ENCODE measurements around the gene MUC6. TPM values are rescaled to one million over a fixed set of nuclear protein-coding genes. Genes with fewer than 3 reads are reported as not detected.

The MUC6 gene
- total RNA-seq, 1 experiment from 2014 or later: not detected

DNA sequence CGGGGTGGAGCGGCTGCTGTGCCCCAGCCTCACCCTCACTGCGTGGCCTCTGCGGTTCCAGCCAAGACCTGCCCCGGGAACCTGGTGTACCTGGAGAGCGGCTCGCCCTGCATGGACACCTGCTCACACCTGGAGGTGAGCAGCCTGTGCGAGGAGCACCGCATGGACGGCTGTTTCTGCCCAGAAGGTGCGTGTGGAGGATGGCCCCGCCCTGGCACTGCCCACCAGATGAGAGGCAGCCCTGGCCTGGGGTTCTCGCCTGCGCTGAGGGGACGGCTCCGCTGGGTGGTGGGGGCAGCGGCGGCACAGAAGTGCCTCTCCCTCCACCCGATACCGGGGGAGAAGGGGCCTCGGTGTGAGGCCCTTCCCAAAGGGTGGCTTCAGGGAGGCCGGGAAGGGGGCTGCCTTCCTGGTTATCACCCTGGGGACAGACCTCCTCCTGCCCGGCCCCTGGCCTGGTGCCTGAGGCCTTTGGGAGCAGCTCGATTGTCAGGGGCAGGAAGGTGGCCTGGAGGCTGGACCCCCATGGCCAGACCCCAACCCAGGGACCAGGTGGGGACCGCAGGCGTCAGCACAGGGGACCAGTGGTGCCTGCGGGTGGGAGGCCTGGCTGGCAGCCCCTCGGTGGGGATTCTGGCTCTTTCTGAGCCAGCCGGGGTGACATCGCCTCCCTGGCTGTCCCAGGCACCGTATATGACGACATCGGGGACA, 45.2 kb upstream of the MUC6 start:
- BruUV-seq (replicated peaks): no TSS peak
- H3K4me1 Mint-ChIP-seq (ENCODE audit: insufficient read depth, unreplicated experiment): no peaks in the 10 kb centered on the region
- no peak overlapping the region for H3K27ac Mint-ChIP-seq (ENCODE audit: low read depth, unreplicated experiment)
- ChIA-PET CTCF (no interaction called here), POLR2A (no interaction called here)
- no peak overlapping the region for H3K4me3 Mint-ChIP-seq (ENCODE audit: unreplicated experiment)
- H3K9me3 Mint-ChIP-seq (ENCODE audit: unreplicated experiment): no peaks in the 10 kb centered on the region
- no peaks in the 10 kb centered on the region for H3K36me3 Mint-ChIP-seq (ENCODE audit: insufficient read depth, unreplicated experiment)
- DNase-seq (ENCODE audit: unreplicated experiment): no peak
- H3K27me3 Mint-ChIP-seq (ENCODE audit: insufficient read depth, unreplicated experiment): no peaks in the 10 kb centered on the region
- intact Hi-C loops (cut with micrococcal nuclease): no loop called here
- TF ChIP-seq, protein P1, sequence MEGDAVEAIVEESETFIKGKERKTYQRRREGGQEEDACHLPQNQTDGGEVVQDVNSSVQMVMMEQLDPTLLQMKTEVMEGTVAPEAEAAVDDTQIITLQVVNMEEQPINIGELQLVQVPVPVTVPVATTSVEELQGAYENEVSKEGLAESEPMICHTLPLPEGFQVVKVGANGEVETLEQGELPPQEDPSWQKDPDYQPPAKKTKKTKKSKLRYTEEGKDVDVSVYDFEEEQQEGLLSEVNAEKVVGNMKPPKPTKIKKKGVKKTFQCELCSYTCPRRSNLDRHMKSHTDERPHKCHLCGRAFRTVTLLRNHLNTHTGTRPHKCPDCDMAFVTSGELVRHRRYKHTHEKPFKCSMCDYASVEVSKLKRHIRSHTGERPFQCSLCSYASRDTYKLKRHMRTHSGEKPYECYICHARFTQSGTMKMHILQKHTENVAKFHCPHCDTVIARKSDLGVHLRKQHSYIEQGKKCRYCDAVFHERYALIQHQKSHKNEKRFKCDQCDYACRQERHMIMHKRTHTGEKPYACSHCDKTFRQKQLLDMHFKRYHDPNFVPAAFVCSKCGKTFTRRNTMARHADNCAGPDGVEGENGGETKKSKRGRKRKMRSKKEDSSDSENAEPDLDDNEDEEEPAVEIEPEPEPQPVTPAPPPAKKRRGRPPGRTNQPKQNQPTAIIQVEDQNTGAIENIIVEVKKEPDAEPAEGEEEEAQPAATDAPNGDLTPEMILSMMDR (IDR thresholded peaks at IDR 0.05; ENCODE audit: unreplicated experiment): no peak

DNA sequence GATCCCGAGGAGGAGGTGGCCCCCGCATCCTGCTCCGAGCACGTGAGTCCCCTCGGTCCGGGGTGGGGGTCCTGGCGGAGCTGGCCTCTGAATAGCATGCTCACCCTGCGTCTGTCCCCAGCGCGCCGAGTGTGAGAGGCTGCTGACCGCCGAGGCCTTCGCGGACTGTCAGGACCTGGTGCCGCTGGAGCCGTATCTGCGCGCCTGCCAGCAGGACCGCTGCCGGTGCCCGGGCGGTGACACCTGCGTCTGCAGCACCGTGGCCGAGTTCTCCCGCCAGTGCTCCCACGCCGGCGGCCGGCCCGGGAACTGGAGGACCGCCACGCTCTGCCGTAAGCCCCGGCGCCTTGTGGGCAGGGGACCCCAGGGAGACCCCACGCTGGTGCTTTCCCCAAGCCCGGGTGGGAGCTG, 41.7 kb upstream of the MUC6 start:
- Mint-ChIP-seq H3K36me3 (ENCODE audit: insufficient read depth, unreplicated experiment) (peaks cover 7% of the 10 kb centered on the region), H3K4me3 (ENCODE audit: unreplicated experiment) (no peak overlapping the region), H3K27ac (ENCODE audit: low read depth, unreplicated experiment) (no peak overlapping the region), H3K9me3 (ENCODE audit: unreplicated experiment) (no peaks in the 10 kb centered on the region), H3K27me3 (ENCODE audit: insufficient read depth, unreplicated experiment) (no peaks in the 10 kb centered on the region), H3K4me1 (ENCODE audit: insufficient read depth, unreplicated experiment) (no peaks in the 10 kb centered on the region)
- TF ChIP-seq, protein P1 (IDR thresholded peaks at IDR 0.05; ENCODE audit: unreplicated experiment): no peak
- CTCF ChIA-PET: interaction anchor here (1.0 kb wide), 1 partner anchor 616 kb away, joined by 4 read pairs; no protein-coding TSS in a partner anchor
- POLR2A ChIA-PET: no interaction called here
- intact Hi-C loops (cut with micrococcal nuclease): no loop called here
- BruUV-seq (replicated peaks): no TSS peak
- DNase-seq (ENCODE audit: unreplicated experiment): no peak

DNA sequence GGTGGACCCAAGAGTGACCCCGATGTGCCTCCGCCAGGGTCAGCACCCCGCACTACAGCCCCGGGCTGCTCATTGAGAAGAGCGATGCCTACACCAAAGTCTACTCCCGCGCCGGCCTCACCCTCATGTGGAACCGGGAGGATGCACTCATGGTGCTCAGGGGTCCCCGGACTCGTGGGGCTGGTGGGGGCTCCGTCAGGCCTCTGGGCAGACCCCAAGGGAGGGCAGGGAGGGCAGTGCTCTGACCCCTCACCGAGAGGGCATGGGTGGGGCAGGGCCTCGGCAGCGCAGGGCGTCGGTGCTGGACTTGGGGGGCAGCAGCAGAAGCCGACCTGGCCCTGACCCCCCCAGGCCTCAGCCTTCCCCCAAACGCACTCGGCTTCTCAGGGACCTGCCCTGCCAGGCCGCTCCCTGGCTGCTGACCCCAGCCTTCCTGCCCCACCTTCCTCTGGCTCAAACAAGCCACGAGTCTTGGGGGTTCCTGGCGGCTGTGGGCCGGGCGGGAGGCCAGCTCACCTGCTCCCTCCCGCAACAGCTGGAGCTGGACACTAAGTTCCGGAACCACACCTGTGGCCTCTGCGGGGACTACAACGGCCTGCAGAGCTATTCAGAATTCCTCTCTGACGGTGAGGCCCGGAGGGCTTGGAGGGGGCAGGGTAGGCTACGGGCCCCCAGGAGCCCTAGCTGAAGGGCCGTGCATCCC, 41.0 kb upstream of the MUC6 start:
- no peaks in the 10 kb centered on the region for H3K4me1 Mint-ChIP-seq (ENCODE audit: insufficient read depth, unreplicated experiment)
- ChIA-PET CTCF (interaction anchor here (1.0 kb wide), 1 partner anchor 617 kb away, joined by 4 read pairs; no protein-coding TSS in a partner anchor), POLR2A (no interaction called here)
- H3K36me3 Mint-ChIP-seq (ENCODE audit: insufficient read depth, unreplicated experiment): peaks cover 7% of the 10 kb centered on the region
- TF ChIP-seq, protein P1 (IDR thresholded peaks at IDR 0.05; ENCODE audit: unreplicated experiment): no peak
- H3K27me3 Mint-ChIP-seq (ENCODE audit: insufficient read depth, unreplicated experiment): no peaks in the 10 kb centered on the region
- DNase-seq (ENCODE audit: unreplicated experiment): no peak
- no TSS peak for BruUV-seq (replicated peaks)
- no peak overlapping the region for H3K27ac Mint-ChIP-seq (ENCODE audit: low read depth, unreplicated experiment)
- intact Hi-C loops (cut with micrococcal nuclease): no loop called here
- H3K9me3 Mint-ChIP-seq (ENCODE audit: unreplicated experiment): no peaks in the 10 kb centered on the region
- H3K4me3 Mint-ChIP-seq (ENCODE audit: unreplicated experiment): no peak overlapping the region

DNA sequence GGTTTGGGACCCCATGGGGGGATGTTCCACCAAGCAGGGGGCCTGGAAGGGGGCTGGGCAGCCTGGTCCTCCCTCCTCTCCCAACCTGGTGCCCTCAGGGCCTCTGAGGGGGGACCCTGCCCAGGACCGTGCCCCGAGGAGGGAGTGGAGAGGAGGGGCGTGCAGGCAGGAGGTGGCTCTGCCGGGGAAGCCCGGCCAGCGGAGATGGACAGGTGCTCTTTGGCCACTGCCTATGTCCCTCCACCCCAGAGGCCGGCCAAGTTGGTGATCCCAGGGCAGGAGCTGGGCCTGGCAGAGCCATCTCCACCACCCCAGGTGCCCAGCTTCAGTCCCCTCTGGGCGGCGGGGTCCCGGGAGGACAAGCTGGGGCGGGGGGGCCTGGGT, 40.5 kb upstream of the MUC6 start:
- BruUV-seq (replicated peaks): no TSS peak
- H3K4me3 Mint-ChIP-seq (ENCODE audit: unreplicated experiment): no peak overlapping the region
- ChIA-PET POLR2A (no interaction called here), CTCF (no interaction called here)
- TF ChIP-seq, protein P1 (IDR thresholded peaks at IDR 0.05; ENCODE audit: unreplicated experiment): no peak
- H3K27ac Mint-ChIP-seq (ENCODE audit: low read depth, unreplicated experiment): no peak overlapping the region
- peaks cover 7% of the 10 kb centered on the region for H3K36me3 Mint-ChIP-seq (ENCODE audit: insufficient read depth, unreplicated experiment)
- DNase-seq (ENCODE audit: unreplicated experiment): no peak
- intact Hi-C loops (cut with micrococcal nuclease): no loop called here
- no peaks in the 10 kb centered on the region for H3K4me1 Mint-ChIP-seq (ENCODE audit: insufficient read depth, unreplicated experiment)
- H3K27me3 Mint-ChIP-seq (ENCODE audit: insufficient read depth, unreplicated experiment): no peaks in the 10 kb centered on the region
- H3K9me3 Mint-ChIP-seq (ENCODE audit: unreplicated experiment): no peaks in the 10 kb centered on the region
